Ishikawa (cell line): ENCODE results near the gene CDK7.

Experiments
- CEBPB ChIP-seq: IDR thresholded peaks from 2 replicates; pipeline ENCODE4 v1.6.1; 2012
- EGR1 ChIP-seq: IDR thresholded peaks from 2 replicates; pipeline ENCODE4 v1.6.1; 2012
- NFIC ChIP-seq: IDR thresholded peaks from 2 replicates; pipeline ENCODE4 v1.6.1; 2012
- YY1 ChIP-seq: IDR thresholded peaks from 2 replicates; pipeline ENCODE4 v1.6.1; 2012; ENCODE audit warnings: low read depth
- ZBTB7A ChIP-seq: IDR thresholded peaks from 2 replicates; pipeline ENCODE4 v1.6.1; 2012; ENCODE audit warnings: low read depth

DNA sequence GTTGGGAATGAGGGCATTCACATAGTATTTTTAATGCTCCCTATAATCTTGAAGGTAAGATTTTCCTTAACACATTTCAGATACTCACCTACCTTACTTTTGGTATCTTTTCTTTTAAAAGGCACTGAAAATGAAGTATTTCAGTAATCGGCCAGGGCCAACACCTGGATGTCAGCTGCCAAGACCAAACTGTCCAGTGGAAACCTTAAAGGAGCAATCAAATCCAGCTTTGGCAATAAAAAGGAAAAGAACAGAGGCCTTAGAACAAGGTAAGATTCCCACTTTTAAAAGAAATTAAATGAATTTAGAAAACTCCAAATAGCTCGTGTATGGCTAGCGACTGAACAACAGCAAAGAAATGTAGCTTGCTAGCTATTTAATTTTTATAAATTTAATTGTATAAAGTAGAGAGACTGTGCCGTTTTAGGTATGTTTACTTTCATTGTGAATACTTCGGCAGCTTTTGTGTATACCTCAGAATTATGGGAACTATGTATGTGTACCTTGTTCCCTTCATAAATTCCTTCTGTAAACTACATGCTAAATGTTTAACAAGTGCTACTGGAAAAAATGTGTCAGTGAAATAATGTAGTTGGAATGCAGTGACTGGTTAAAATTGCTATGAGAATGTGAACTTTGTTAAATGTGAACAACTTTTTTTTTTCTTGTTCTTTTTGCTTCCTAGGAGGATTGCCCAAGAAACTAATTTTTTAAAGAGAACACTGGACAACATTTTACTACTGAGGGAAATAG is 41.9 kb downstream of the CDK7 start:
- TF ChIP-seq CEBPB (no peak), ZBTB7A (no peak), NFIC (no peak), EGR1 (no peak), YY1 (no peak)
